Spleen (tissue), 11 donors: ENCODE measurements around the gene LRRTM4. TPM values are rescaled to one million over a fixed set of nuclear protein-coding genes. Genes with fewer than 3 reads are reported as not detected.

Experiments
- DNase-seq: peaks from one replicate; pipeline ENCODE4 v3.0.0-alpha.2; 2020
- H3K27ac ChIP-seq, 8 donors: fragments of 200-600 bp; sonication (generic) in 7 of 8; 1 replicate in 4 of 8; 2 replicates in 4 of 8; pipeline versions ENCODE4 v1.5.0 to v1.8.0; 2016 to 2021; ENCODE audit warnings: inconsistent platforms in 4 of 8, mild to moderate bottlenecking in 4 of 8, moderate library complexity in 1 of 8
- H3K27me3 ChIP-seq, 7 donors: fragments of 200-600 bp; sonication (generic) in 6 of 7; replicated peaks in 1 of 7; 1 replicate in 4 of 7; 2 replicates in 3 of 7; pipeline versions ENCODE4 v1.5.0 to v1.8.0; 2016 to 2021; ENCODE audit warnings: inconsistent platforms in 3 of 7, mild to moderate bottlenecking in 1 of 7
- H3K36me3 ChIP-seq, 6 donors: fragments of 200-600 bp; sonication (generic) in 5 of 6; 1 replicate in 4 of 6; 2 replicates in 2 of 6; pipeline versions ENCODE4 v1.5.0 to v1.8.0; 2016 to 2021; ENCODE audit warnings: inconsistent platforms in 2 of 6
- H3K4me1 ChIP-seq, 6 donors: fragments of 200-600 bp; sonication (generic) in 5 of 6; 1 replicate in 3 of 6; 2 replicates in 3 of 6; pipeline versions ENCODE4 v1.5.0 to v1.8.0; 2016 to 2021; ENCODE audit warnings: inconsistent platforms in 3 of 6
- H3K4me3 ChIP-seq, 8 donors: fragments of 200-600 bp; sonication (generic) in 7 of 8; 1 replicate in 4 of 8; 2 replicates in 4 of 8; pipeline versions ENCODE4 v1.5.0 to v1.8.0; 2016 to 2021; ENCODE audit warnings: inconsistent platforms in 4 of 8, mild to moderate bottlenecking in 4 of 8, moderate library complexity in 2 of 8
- H3K9me3 ChIP-seq, 8 donors: fragments of 200-600 bp; sonication (generic) in 7 of 8; 1 replicate in 4 of 8; 2 replicates in 4 of 8; pipeline versions ENCODE4 v1.5.0 to v1.8.0; 2016 to 2021; ENCODE audit warnings: inconsistent platforms in 4 of 8
- CTCF ChIP-seq, 11 experiments: fragments of 200-600 bp in 7 of 11; fragments of 450-650 bp in 4 of 11; sonication (generic) in 4 of 11; IDR thresholded peaks in 8 of 11; conservative IDR thresholded peaks in 3 of 11; 1 replicate in 7 of 11; 2 replicates in 4 of 11; pipeline versions ENCODE4 v1.4.0 to v1.8.0; 2016 to 2021; ENCODE audit warnings: antibody characterized with exemption in 11 of 11, inconsistent platforms in 4 of 11, mild to moderate bottlenecking in 1 of 11
- POLR2A ChIP-seq, 3 donors: fragments of 450-650 bp; IDR thresholded peaks; one replicate each; pipeline ENCODE4 v1.5.1; 2017; ENCODE audit warnings: antibody characterized with exemption in 3 of 3, mild to moderate bottlenecking in 1 of 3
- POLR2AphosphoS5 ChIP-seq, 3 donors: sonication (generic); formaldehyde crosslinking; IDR thresholded peaks; one replicate each; pipeline ENCODE4 v1.5.1; 2017; ENCODE audit warnings: antibody characterized with exemption in 3 of 3
- WGBS, 5 donors: extraction: QIAGEN DNeasy Blood & Tissue Kit in 3 of 5; methylation state at CpG; one replicate each; pipeline versions ENCODE4 v1.1.5 to v1.1.7; 2013 to 2018; 5-methylcytosine and 5-hydroxymethylcytosine counted together
- intact Hi-C: fragments of 100-400 bp; cut with DNase I; formaldehyde crosslinking; loops from one replicate; pipeline ENCODE4 v1.15.0; 2023; ENCODE audit warnings: low total_unique reads
- polyA plus RNA-seq, 3 donors: library from polyadenylated mRNA; stranded (reverse); fragments of 200-250 nt; gene quantifications; one replicate each; pipeline ENCODE4 v1.2.1, GENCODE V29; 2013
- total RNA-seq, 7 donors: library from RNA; depleted of rRNA in 3 of 7; stranded (reverse); fragments of >200 nt in 3 of 7; fragmentation: NEBNext Ultra II Directional in 4 of 7; extraction: Animal tissue kit (Norgen Biotek cat#: 25700) in 4 of 7; gene quantifications; one replicate each; pipeline versions ENCODE4 v1.1.0 to v1.2.1, GENCODE V29; 2016 to 2021
- donor health status: healthy with polysubstance abuse.
- donor health status: DM: no; HTN: no; CAD: no; lungs with moderate emphysema.
- donor health status: DM: no; HTN: no; CAD: no.
- donor health status: Bipolar disorder and iron deficiency.
- donor health status: healthy.
- donor health status: DM: no; HTN: no; CAD: no.
- donor health status: DM: yes; HTN: yes; CAD: no.

The LRRTM4 gene
- total and polyA plus RNA-seq, 10 donors: 0.03 to 0.33 (median 0.14) TPM; not detected in 5

GRCh38 chr2:77363277-77363676, 158.9 kb downstream of the LRRTM4 start:
- no peak for TF ChIP-seq POLR2AphosphoS5 (IDR thresholded peaks at IDR 0.05)
- no peak for TF ChIP-seq POLR2A (IDR thresholded peaks at IDR 0.05)
- TF ChIP-seq CTCF (IDR thresholded peaks at IDR 0.05 in 8 of 11, conservative IDR thresholded peaks at IDR 0.05 in 3 of 11): no peak
- Histone ChIP-seq H3K27me3 (no peaks in the 10 kb centered on the region), H3K36me3 (no peaks in the 10 kb centered on the region), H3K9me3 (peaks cover 0 to 4% (median 0%) of the 10 kb centered on the region in 8 donors), H3K4me3 (no peak overlapping the region), H3K4me1 (no peaks in the 10 kb centered on the region), H3K27ac (no peak overlapping the region)
- DNase-seq: no peak
- intact Hi-C loops: no loop called here
- 76 to 91% (median 81%) methylated on average over 5 of the region's 5 CpGs for WGBS, 5 donors

GRCh38 chr2:77348821-77349220, 173.4 kb downstream of the LRRTM4 start:
- no peak for DNase-seq
- peaks cover 0 to 14% (median 9%) of the 10 kb centered on the region in 8 donors for H3K9me3 ChIP-seq
- H3K4me3 ChIP-seq: no peak overlapping the region
- intact Hi-C loops: no loop called here
- no peaks in the 10 kb centered on the region for H3K27me3 ChIP-seq
- H3K4me1 ChIP-seq: no peaks in the 10 kb centered on the region
- no peaks in the 10 kb centered on the region for H3K36me3 ChIP-seq
- H3K27ac ChIP-seq: no peak overlapping the region
- TF ChIP-seq POLR2A (IDR thresholded peaks at IDR 0.05) (no peak), CTCF (IDR thresholded peaks at IDR 0.05 in 8 of 11, conservative IDR thresholded peaks at IDR 0.05 in 3 of 11) (no peak), POLR2AphosphoS5 (IDR thresholded peaks at IDR 0.05) (no peak)

GRCh38 chr2:77336013-77336412, 186.2 kb downstream of the LRRTM4 start:
- H3K4me3 ChIP-seq: no peak overlapping the region
- H3K4me1 ChIP-seq: no peaks in the 10 kb centered on the region
- DNase-seq: no peak
- no peaks in the 10 kb centered on the region for H3K36me3 ChIP-seq
- no peak for TF ChIP-seq CTCF (IDR thresholded peaks at IDR 0.05 in 8 of 11, conservative IDR thresholded peaks at IDR 0.05 in 3 of 11)
- no peak for TF ChIP-seq POLR2AphosphoS5 (IDR thresholded peaks at IDR 0.05)
- TF ChIP-seq POLR2A (IDR thresholded peaks at IDR 0.05): no peak
- H3K9me3 ChIP-seq: peaks cover 0 to 37% (median 23%) of the 10 kb centered on the region in 8 donors
- no peaks in the 10 kb centered on the region for H3K27me3 ChIP-seq
- no peak overlapping the region for H3K27ac ChIP-seq
- intact Hi-C loops: no loop called here

- TF ChIP-seq POLR2A (IDR thresholded peaks at IDR 0.05): no peak
- no peak for TF ChIP-seq CTCF (IDR thresholded peaks at IDR 0.05 in 8 of 11, conservative IDR thresholded peaks at IDR 0.05 in 3 of 11)
- TF ChIP-seq POLR2AphosphoS5 (IDR thresholded peaks at IDR 0.05): no peak
- H3K4me1 ChIP-seq: no peaks in the 10 kb centered on the region
- intact Hi-C loops: no loop called here
- DNase-seq: no peak
- WGBS, 5 donors: 56 to 67% (median 56%) methylated on average over 5 of the region's 5 CpGs
- H3K27me3 ChIP-seq: no peaks in the 10 kb centered on the region
- no peak overlapping the region for H3K4me3 ChIP-seq
- H3K27ac ChIP-seq: no peak overlapping the region
- H3K9me3 ChIP-seq: peaks cover 0 to 22% (median 6%) of the 10 kb centered on the region in 8 donors
- H3K36me3 ChIP-seq: no peaks in the 10 kb centered on the region
Observed at GRCh38 chr2:77328134-77328931, 193.8 kb downstream of the LRRTM4 start.
